SK-N-SH (cell line): ENCODE measurements around the gene COL26A1. TPM values are rescaled to one million over a fixed set of nuclear protein-coding genes. Genes with fewer than 3 reads are reported as not detected.

Source experiments
- CTCF ChIA-PET: fragments of 300-600, 350-600 bp; formaldehyde crosslinking; extraction: SDS; loops from one replicate; lab custom pipeline; 2021; lab: Yijun Ruan, JAX
- POLR2A ChIA-PET: fragments of 350-600 bp; sonication (Branson Sonifier 250); formaldehyde crosslinking; extraction: SDS; loops from one replicate; lab custom pipeline; 2020; ENCODE audit warnings: antibody characterized with exemption, inconsistent platforms; lab: Yijun Ruan, JAX
- DNase-seq: peaks from one replicate; pipeline ENCODE4 v3.0.0; 2012
- H2AFZ ChIP-seq: fragments of 200-600 bp; sonication (generic); 2 replicates; pipeline ENCODE4 v1.8.1; 2016; ENCODE audit warnings: antibody characterized with exemption, mild to moderate bottlenecking, low read depth
- H3F3A ChIP-seq: fragments of 200-600 bp; sonication (generic); replicated peaks from 2 replicates; pipeline ENCODE3; 2016; ENCODE audit warnings: antibody characterized with exemption, mild to moderate bottlenecking; ENCODE audit not compliant: insufficient read depth
- H3K27ac ChIP-seq, 2 experiments: fragments of 200-500 bp in 1 of 2; fragments of 200-600 bp in 1 of 2; sonication (Bioruptor generic) in 1 of 2; sonication (generic), shearing (Covaris generic) in 1 of 2; 2 replicates each; pipeline versions ENCODE4 v1.5.1 to v1.6.1; 2014 to 2016; ENCODE audit warnings: low read depth in 2 of 2, inconsistent platforms in 1 of 2, low read length in 1 of 2, mild to moderate bottlenecking in 1 of 2, mixed read lengths in 1 of 2
- H3K27me3 ChIP-seq: fragments of 200-600 bp; sonication (generic), shearing (Covaris generic); 2 replicates; pipeline ENCODE4 v1.6.1; 2016; ENCODE audit warnings: mixed run types; ENCODE audit not compliant: insufficient read depth
- H3K36me3 ChIP-seq, 2 experiments: fragments of 200-500 bp in 1 of 2; fragments of 200-600 bp in 1 of 2; sonication (Bioruptor generic) in 1 of 2; sonication (generic) in 1 of 2; replicated peaks in 1 of 2; 2 replicates each; pipeline versions ENCODE3 to v1.5.1; 2014 to 2016; ENCODE audit warnings: low read length in 1 of 2, mild to moderate bottlenecking in 1 of 2; ENCODE audit not compliant: insufficient read depth in 2 of 2, control insufficient read depth in 1 of 2
- H3K4me1 ChIP-seq, 2 experiments: fragments of 200-500 bp in 1 of 2; fragments of 200-600 bp in 1 of 2; sonication (Bioruptor generic) in 1 of 2; sonication (generic), shearing (Covaris generic) in 1 of 2; 2 replicates each; pipeline versions ENCODE4 v1.5.1 to v1.6.1; 2014 to 2016; ENCODE audit warnings: low read depth in 1 of 2, low read length in 1 of 2, mixed run types in 1 of 2; ENCODE audit not compliant: insufficient read depth in 2 of 2, control insufficient read depth in 1 of 2
- H3K4me2 ChIP-seq: fragments of 200-600 bp; sonication (generic), shearing (Covaris generic); 2 replicates; pipeline ENCODE4 v1.6.1; 2017; ENCODE audit warnings: mixed run types
- H3K4me3 ChIP-seq, 2 experiments: fragments of 200-500 bp in 1 of 2; fragments of 200-600 bp in 1 of 2; sonication (Bioruptor generic) in 1 of 2; sonication (generic), shearing (Covaris generic) in 1 of 2; 2 replicates each; pipeline versions ENCODE4 v1.5.1 to v1.8.1; 2014 to 2016; ENCODE audit warnings: low read depth in 2 of 2, inconsistent platforms in 1 of 2, low read length in 1 of 2, mild to moderate bottlenecking in 1 of 2, mixed read lengths in 1 of 2, moderate library complexity in 1 of 2
- H3K79me2 ChIP-seq: fragments of 200-600 bp; sonication (generic); 2 replicates; pipeline ENCODE4 v1.8.1; 2017; ENCODE audit warnings: mild to moderate bottlenecking; ENCODE audit not compliant: insufficient read depth
- H3K9ac ChIP-seq: fragments of 200-600 bp; sonication (generic); 2 replicates; pipeline ENCODE4 v1.6.1; 2017; ENCODE audit warnings: mixed run types
- H3K9me2 ChIP-seq: fragments of 200-600 bp; sonication (generic); 2 replicates; pipeline ENCODE4 v1.6.1; 2017; ENCODE audit warnings: mixed run types
- H3K9me3 ChIP-seq: fragments of 200-600 bp; sonication (generic); 2 replicates; pipeline ENCODE4 v1.6.1; 2017; ENCODE audit warnings: mixed run types, mild to moderate bottlenecking, moderate library complexity
- H4K20me1 ChIP-seq: fragments of 200-600 bp; sonication (generic); 2 replicates; pipeline ENCODE4 v1.6.1; 2017; ENCODE audit warnings: mild to moderate bottlenecking, mixed run types; ENCODE audit not compliant: insufficient read depth
- CTCF ChIP-seq: fragments of 200-600 bp; sonication (generic); IDR thresholded peaks from 2 replicates; pipeline ENCODE4 v1.6.1; 2017; ENCODE audit warnings: antibody characterized with exemption, mild to moderate bottlenecking, moderate library complexity
- ELF1 ChIP-seq: IDR thresholded peaks from 2 replicates; pipeline ENCODE4 v1.4.0; 2012
- EP300 ChIP-seq, 2 experiments: IDR thresholded peaks; 2 replicates each; pipeline versions ENCODE4 v1.4.0 to v1.6.1; 2012; ENCODE audit warnings: borderline replicate concordance in 1 of 2, low read depth in 1 of 2, low read length in 1 of 2
- FOSL2 ChIP-seq: IDR thresholded peaks from 2 replicates; pipeline ENCODE4 v1.4.0; 2012; ENCODE audit warnings: low read depth, mild to moderate bottlenecking, moderate library complexity, borderline replicate concordance
- FOXM1 ChIP-seq: IDR thresholded peaks from 2 replicates; pipeline ENCODE4 v1.4.0; 2012; ENCODE audit warnings: low read depth, mild to moderate bottlenecking
- POLR2AphosphoS5 ChIP-seq: IDR thresholded peaks from 2 replicates; pipeline ENCODE4 v1.6.1; 2012; ENCODE audit warnings: low read depth, low read length
- RAD21 ChIP-seq: IDR thresholded peaks from 2 replicates; pipeline ENCODE4 v1.6.1; 2012; ENCODE audit warnings: mild to moderate bottlenecking, low read length
- RCOR1 ChIP-seq: fragments of 150-350 bp; IDR thresholded peaks from 2 replicates; pipeline ENCODE4 v1.6.1; 2017; ENCODE audit warnings: antibody characterized with exemption, low read length
- RFX5 ChIP-seq: IDR thresholded peaks from 2 replicates; pipeline ENCODE4 v1.6.1; 2012; ENCODE audit warnings: mild to moderate bottlenecking, improper control_type of control experiment, low read length
- SMC3 ChIP-seq: IDR thresholded peaks from 2 replicates; pipeline ENCODE4 v1.6.1; 2012; ENCODE audit warnings: low read depth, low read length, improper control_type of control experiment
- TAF1 ChIP-seq: IDR thresholded peaks from 2 replicates; pipeline ENCODE4 v1.6.1; 2012; ENCODE audit warnings: low read depth, mild to moderate bottlenecking, low read length, moderate library complexity, borderline replicate concordance
- WGBS: methylation state at CpG from one replicate; pipeline ENCODE4 v1.1.6; 2017; ENCODE audit warnings: low lambda C conversion rate; 5-methylcytosine and 5-hydroxymethylcytosine counted together
- polyA plus RNA-seq, 3 experiments: library from polyadenylated mRNA; depleted of rRNA; stranded (reverse); fragments of >200 nt; gene quantifications; 2 replicates each; pipeline ENCODE4 v1.2.3, GENCODE V29; 2012
- TF ChIP-seq, protein P1 (sequence below): IDR thresholded peaks from 2 replicates; pipeline ENCODE4 v1.6.1; 2012; ENCODE audit warnings: mild to moderate bottlenecking, low read depth, low read length, moderate library complexity
- TF ChIP-seq, protein P2 (sequence below): IDR thresholded peaks from 2 replicates; pipeline ENCODE4 v1.4.0; 2012; ENCODE audit warnings: low read depth, borderline replicate concordance
- TF ChIP-seq, protein P3 (sequence below): IDR thresholded peaks from 2 replicates; pipeline ENCODE4; 2012
- TF ChIP-seq, protein P4 (sequence below): fragments of 150-350 bp; IDR thresholded peaks from 2 replicates; pipeline ENCODE4 v1.6.1; 2017; ENCODE audit warnings: antibody characterized with exemption, low read length, low read depth, borderline replicate concordance

Gene COL26A1
- polyA plus RNA-seq, 1 of the 3 experiments (the other 2 are of a cell fraction), result 0.05 TPM

DNA sequence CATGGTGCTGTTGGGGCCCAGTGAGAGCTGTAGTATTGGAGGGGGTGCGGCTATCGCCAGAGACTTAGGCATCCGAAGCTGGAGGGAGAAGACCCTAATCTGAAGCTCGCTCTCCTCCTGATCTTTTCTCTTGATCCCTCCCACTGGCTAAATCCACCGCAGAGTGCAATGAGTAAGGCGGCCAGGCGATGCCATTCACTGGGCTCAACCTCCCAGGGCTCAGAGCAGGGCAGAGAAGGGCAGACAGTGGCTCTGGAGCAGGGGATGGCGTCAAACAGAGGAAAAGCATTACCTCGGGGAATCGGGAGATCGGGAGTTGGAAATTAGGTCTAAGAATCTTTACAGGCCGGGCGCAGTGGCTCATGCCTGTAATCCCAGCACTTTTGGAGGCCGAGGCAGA is 22.3 kb upstream of the COL26A1 start (continued):
- no peak for TF ChIP-seq CTCF

- peaks cover 22% of the 10 kb centered on the region for H3K27me3 ChIP-seq
- CTCF ChIA-PET, result interaction anchor here (1.2 to 2.8 kb wide), 3 partner anchors 20 to 28 kb away, joined by 3 to 8 read pairs (median 3); partner anchors contain the start of gene COL26A1
Observed at GRCh38 chr7:101342892-101343291, 19.8 kb upstream of the COL26A1 start.

GRCh38 chr7:101347477-101347876 is 15.2 kb upstream of the COL26A1 start:
- Histone ChIP-seq H2AFZ (no peak overlapping the region), H3F3A (no peaks in the 10 kb centered on the region), H3K9ac (no peak overlapping the region), H3K4me2 (no peak overlapping the region), H3K4me3 (no peak overlapping the region), H3K27me3 (peaks cover 19% of the 10 kb centered on the region), H3K9me3 (no peaks in the 10 kb centered on the region), H3K9me2 (no peaks in the 10 kb centered on the region), H4K20me1 (no peaks in the 10 kb centered on the region), H3K27ac (no peak overlapping the region), H3K36me3 (no peaks in the 10 kb centered on the region), H3K79me2 (no peaks in the 10 kb centered on the region), H3K4me1 (no peaks in the 10 kb centered on the region)
- WGBS, result 79% methylated on average over 15 of the region's 15 CpGs
- CTCF ChIA-PET, result interaction anchor here (1.0 to 4.3 kb wide), 7 partner anchors 15 to 451 kb away, joined by 3 to 20 read pairs (median 3); partner anchors contain the start of gene IFT22
- no peak for DNase-seq
- POLR2A ChIA-PET, result no interaction called here
- TF ChIP-seq, protein P1, sequence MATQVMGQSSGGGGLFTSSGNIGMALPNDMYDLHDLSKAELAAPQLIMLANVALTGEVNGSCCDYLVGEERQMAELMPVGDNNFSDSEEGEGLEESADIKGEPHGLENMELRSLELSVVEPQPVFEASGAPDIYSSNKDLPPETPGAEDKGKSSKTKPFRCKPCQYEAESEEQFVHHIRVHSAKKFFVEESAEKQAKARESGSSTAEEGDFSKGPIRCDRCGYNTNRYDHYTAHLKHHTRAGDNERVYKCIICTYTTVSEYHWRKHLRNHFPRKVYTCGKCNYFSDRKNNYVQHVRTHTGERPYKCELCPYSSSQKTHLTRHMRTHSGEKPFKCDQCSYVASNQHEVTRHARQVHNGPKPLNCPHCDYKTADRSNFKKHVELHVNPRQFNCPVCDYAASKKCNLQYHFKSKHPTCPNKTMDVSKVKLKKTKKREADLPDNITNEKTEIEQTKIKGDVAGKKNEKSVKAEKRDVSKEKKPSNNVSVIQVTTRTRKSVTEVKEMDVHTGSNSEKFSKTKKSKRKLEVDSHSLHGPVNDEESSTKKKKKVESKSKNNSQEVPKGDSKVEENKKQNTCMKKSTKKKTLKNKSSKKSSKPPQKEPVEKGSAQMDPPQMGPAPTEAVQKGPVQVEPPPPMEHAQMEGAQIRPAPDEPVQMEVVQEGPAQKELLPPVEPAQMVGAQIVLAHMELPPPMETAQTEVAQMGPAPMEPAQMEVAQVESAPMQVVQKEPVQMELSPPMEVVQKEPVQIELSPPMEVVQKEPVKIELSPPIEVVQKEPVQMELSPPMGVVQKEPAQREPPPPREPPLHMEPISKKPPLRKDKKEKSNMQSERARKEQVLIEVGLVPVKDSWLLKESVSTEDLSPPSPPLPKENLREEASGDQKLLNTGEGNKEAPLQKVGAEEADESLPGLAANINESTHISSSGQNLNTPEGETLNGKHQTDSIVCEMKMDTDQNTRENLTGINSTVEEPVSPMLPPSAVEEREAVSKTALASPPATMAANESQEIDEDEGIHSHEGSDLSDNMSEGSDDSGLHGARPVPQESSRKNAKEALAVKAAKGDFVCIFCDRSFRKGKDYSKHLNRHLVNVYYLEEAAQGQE, result no peak
- TF ChIP-seq EP300 (IDR thresholded peaks at IDR 0.05; ENCODE audit: borderline replicate concordance in 1 of 2, low read depth in 1 of 2, low read length in 1 of 2) (no peak), ELF1 (no peak), RAD21 (no peak), CTCF (no peak), FOXM1 (no peak), TAF1 (no peak), SMC3 (no peak), FOSL2 (no peak), POLR2AphosphoS5 (no peak), RFX5 (no peak)
- TF ChIP-seq, protein P2, sequence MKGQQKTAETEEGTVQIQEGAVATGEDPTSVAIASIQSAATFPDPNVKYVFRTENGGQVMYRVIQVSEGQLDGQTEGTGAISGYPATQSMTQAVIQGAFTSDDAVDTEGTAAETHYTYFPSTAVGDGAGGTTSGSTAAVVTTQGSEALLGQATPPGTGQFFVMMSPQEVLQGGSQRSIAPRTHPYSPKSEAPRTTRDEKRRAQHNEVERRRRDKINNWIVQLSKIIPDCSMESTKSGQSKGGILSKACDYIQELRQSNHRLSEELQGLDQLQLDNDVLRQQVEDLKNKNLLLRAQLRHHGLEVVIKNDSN, result no peak
- TF ChIP-seq, protein P3, sequence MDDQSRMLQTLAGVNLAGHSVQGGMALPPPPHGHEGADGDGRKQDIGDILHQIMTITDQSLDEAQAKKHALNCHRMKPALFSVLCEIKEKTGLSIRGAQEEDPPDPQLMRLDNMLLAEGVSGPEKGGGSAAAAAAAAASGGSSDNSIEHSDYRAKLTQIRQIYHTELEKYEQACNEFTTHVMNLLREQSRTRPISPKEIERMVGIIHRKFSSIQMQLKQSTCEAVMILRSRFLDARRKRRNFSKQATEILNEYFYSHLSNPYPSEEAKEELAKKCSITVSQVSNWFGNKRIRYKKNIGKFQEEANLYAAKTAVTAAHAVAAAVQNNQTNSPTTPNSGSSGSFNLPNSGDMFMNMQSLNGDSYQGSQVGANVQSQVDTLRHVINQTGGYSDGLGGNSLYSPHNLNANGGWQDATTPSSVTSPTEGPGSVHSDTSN, result no peak
- TF ChIP-seq, protein P4, sequence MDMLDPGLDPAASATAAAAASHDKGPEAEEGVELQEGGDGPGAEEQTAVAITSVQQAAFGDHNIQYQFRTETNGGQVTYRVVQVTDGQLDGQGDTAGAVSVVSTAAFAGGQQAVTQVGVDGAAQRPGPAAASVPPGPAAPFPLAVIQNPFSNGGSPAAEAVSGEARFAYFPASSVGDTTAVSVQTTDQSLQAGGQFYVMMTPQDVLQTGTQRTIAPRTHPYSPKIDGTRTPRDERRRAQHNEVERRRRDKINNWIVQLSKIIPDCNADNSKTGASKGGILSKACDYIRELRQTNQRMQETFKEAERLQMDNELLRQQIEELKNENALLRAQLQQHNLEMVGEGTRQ, result no peak

More at GRCh38 chr7:101342892-101343291, 19.8 kb upstream of the COL26A1 start:
- Histone ChIP-seq H3K4me1 (no peaks in the 10 kb centered on the region), H3K9ac (no peak overlapping the region), H2AFZ (no peak overlapping the region), H3K4me2 (no peak overlapping the region), H3K4me3 (no peak overlapping the region), H3K9me2 (no peaks in the 10 kb centered on the region), H3K9me3 (no peaks in the 10 kb centered on the region), H3K27ac (no peak overlapping the region), H3K79me2 (no peaks in the 10 kb centered on the region), H4K20me1 (no peaks in the 10 kb centered on the region), H3K36me3 (no peaks in the 10 kb centered on the region), H3F3A (no peaks in the 10 kb centered on the region)
- WGBS, result 81% methylated on average over 7 of the region's 7 CpGs
- TF ChIP-seq RCOR1, result no peak
- POLR2A ChIA-PET, result no interaction called here
- DNase-seq, result no peak
